Thyroid gland (tissue), 4 donors: ENCODE data around the gene NXPH4.

ENCODE experiments used
- CTCF ChIP-seq, 6 experiments: fragments of 200-600 bp in 3 of 6; fragments of 450-650 bp in 3 of 6; sonication (generic) in 3 of 6; IDR thresholded peaks; one replicate each; pipeline ENCODE4 v1.5.1; 2016 to 2019; ENCODE audit warnings: antibody characterized with exemption in 6 of 6, mild to moderate bottlenecking in 2 of 6, inconsistent platforms in 1 of 6, moderate library complexity in 1 of 6
- POLR2A ChIP-seq, 2 donors: fragments of 450-650 bp; IDR thresholded peaks; one replicate each; pipeline ENCODE4 v1.6.1; 2017; ENCODE audit warnings: antibody characterized with exemption in 2 of 2, mild to moderate bottlenecking in 2 of 2, moderate library complexity in 1 of 2

- TF ChIP-seq CTCF (IDR thresholded peaks at IDR 0.05) (no peak), POLR2A (IDR thresholded peaks at IDR 0.05) (peak in 1 of 2 donors; percentile 43)
These were observed 13.2 kb downstream of the NXPH4 start, which contains the start of gene SHMT2 for GRCh38 chr12:57229634-57230380.
